ENCODE data around the gene ADAM30. TPM values are rescaled to one million over a fixed set of nuclear protein-coding genes. Genes with fewer than 3 reads are reported as not detected.
A peak's percentile ranks its signal among the peaks of the same experiment; 100 is the strongest.

ADAM30 gene
- total and polyA plus RNA-seq, 5 donors from 2014 or later = not detected

DNA sequence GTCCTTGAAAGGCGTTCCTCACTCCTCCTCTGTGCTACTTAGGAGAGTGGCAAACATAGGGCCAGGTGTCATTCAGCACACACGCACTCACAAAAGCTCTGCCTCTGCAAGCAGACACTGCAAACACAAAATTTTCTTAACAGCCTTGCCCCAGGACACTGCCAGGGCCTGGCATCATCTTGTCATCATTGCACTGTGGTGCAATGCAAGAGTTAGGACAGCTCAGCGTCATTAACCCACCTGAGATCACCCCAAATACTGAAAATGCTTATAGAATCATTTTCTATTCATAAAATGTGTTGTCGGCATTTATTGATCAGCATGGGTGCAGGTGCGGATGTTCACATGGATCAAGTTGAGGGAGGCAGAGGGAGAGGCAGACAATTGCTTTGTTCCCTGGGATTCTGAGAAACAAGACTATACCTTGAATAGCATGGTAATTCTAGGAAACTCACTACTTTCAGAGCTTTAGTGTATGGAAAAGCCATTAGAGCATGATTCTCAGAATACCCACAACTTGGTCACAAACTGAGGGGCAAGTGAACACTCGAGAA lies 3.0 kb downstream of the ADAM30 start:
- no peak overlapping the region for H3K27ac ChIP-seq (ENCODE audit: insufficient read depth, low read length, poor library complexity, severe bottlenecking)
- no peak overlapping the region for H3K4me3 ChIP-seq (ENCODE audit: low read depth, low read length)
- H3K27ac Mint-ChIP-seq = no peak overlapping the region
- peaks cover 24% of the 10 kb centered on the region for H3K27me3 Mint-ChIP-seq
- H3K4me3 Mint-ChIP-seq = no peak overlapping the region
- peaks cover 0 to 11% (median 3%) of the 10 kb centered on the region in 7 donors for H3K9me3 Mint-ChIP-seq
- H3K4me1 ChIP-seq (ENCODE audit: control insufficient read depth, insufficient read depth, low read length, poor library complexity, severe bottlenecking) = no peaks in the 10 kb centered on the region
- peaks cover 0 to 5% of the 10 kb centered on the region in 2 experiments for H3K9me3 ChIP-seq (ENCODE audit: control insufficient read depth in 2 of 2, low read length in 2 of 2)
- peaks cover 0 to 11% (median 5%) of the 10 kb centered on the region in 4 donors for H3K4me1 Mint-ChIP-seq
- H3K27me3 ChIP-seq (ENCODE audit: control insufficient read depth, insufficient read depth, low read length) = peaks cover 3% of the 10 kb centered on the region
- DNase-seq (peak in 1 of 3 donors; percentile 91), ATAC-seq (ENCODE audit: low read depth in 2 of 2) (no peak)
- no peaks in the 10 kb centered on the region for H3K36me3 ChIP-seq (ENCODE audit: control insufficient read depth, insufficient read depth, low read length)
- H3K36me3 Mint-ChIP-seq = peaks cover 7% of the 10 kb centered on the region

DNA sequence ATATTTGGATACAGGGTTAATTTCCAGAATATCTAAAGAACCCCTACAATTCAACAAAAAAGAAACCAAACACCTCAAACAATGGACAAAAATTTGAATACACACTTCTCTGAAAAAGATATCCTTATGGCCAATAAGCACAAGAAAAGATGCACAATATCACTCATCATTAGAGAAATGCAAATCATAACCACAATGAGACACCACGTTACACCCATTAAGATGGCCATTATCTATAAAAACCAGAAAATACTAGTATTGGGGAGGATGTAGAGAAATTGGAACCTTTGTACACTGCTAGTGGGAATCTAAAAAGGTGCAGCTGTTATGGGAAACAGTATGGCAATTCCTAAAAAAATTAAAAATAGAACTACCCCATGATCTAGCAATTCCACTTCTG lies 4.9 kb downstream of the ADAM30 start:
- Mint-ChIP-seq H3K4me3 (no peak overlapping the region), H3K36me3 (peaks cover 7% of the 10 kb centered on the region), H3K27me3 (peaks cover 36% of the 10 kb centered on the region), H3K4me1 (peaks cover 0 to 11% (median 5%) of the 10 kb centered on the region in 4 donors), H3K27ac (no peak overlapping the region), H3K9me3 (peaks cover 1 to 14% (median 5%) of the 10 kb centered on the region in 7 donors)
- H3K4me3 ChIP-seq (ENCODE audit: low read depth, low read length) = no peak overlapping the region
- no peaks in the 10 kb centered on the region for H3K4me1 ChIP-seq (ENCODE audit: control insufficient read depth, insufficient read depth, low read length, poor library complexity, severe bottlenecking)
- DNase-seq (peak in 1 of 3 donors; percentile 18), ATAC-seq (ENCODE audit: low read depth in 2 of 2) (no peak)
- H3K27ac ChIP-seq (ENCODE audit: insufficient read depth, low read length, poor library complexity, severe bottlenecking) = no peak overlapping the region
- H3K27me3 ChIP-seq (ENCODE audit: control insufficient read depth, insufficient read depth, low read length) = peaks cover 6% of the 10 kb centered on the region
- peaks cover 0 to 5% of the 10 kb centered on the region in 2 experiments for H3K9me3 ChIP-seq (ENCODE audit: control insufficient read depth in 2 of 2, low read length in 2 of 2)
- H3K36me3 ChIP-seq (ENCODE audit: control insufficient read depth, insufficient read depth, low read length) = no peaks in the 10 kb centered on the region

DNA sequence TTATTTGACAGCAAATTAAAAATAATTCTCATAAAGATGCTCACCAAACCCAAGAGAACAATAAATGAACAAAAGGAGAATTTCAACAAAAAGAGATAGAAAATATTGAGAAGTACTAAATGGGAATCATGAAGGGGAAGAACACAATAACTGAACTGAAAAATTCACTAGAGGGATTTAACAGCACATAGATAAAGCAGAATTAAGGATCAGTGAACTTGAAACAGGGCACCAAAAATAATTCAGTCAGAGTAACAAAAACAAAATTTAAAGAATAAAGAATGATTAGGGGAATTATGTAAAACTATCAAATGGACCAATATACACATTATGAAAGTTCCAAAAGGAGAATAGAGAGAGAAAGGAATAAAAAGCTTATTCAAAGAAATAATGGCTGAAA lies 7.8 kb downstream of the ADAM30 start:
- peaks cover 17% of the 10 kb centered on the region for H3K27me3 ChIP-seq (ENCODE audit: control insufficient read depth, insufficient read depth, low read length)
- H3K4me1 Mint-ChIP-seq = peaks cover 0 to 6% (median 3%) of the 10 kb centered on the region in 4 donors
- no peak overlapping the region for H3K4me3 Mint-ChIP-seq
- peaks cover 36% of the 10 kb centered on the region for H3K27me3 Mint-ChIP-seq
- peaks cover 7% of the 10 kb centered on the region for H3K36me3 Mint-ChIP-seq
- no peak overlapping the region for H3K4me3 ChIP-seq (ENCODE audit: low read depth, low read length)
- H3K9me3 ChIP-seq (ENCODE audit: control insufficient read depth in 2 of 2, low read length in 2 of 2) = peaks cover 0 to 5% of the 10 kb centered on the region in 2 experiments
- H3K27ac Mint-ChIP-seq = no peak overlapping the region
- H3K4me1 ChIP-seq (ENCODE audit: control insufficient read depth, insufficient read depth, low read length, poor library complexity, severe bottlenecking) = no peaks in the 10 kb centered on the region
- peaks cover 1 to 14% (median 5%) of the 10 kb centered on the region in 7 donors for H3K9me3 Mint-ChIP-seq
- H3K27ac ChIP-seq (ENCODE audit: insufficient read depth, low read length, poor library complexity, severe bottlenecking) = no peak overlapping the region
- no peaks in the 10 kb centered on the region for H3K36me3 ChIP-seq (ENCODE audit: control insufficient read depth, insufficient read depth, low read length)
- no peak for DNase-seq
- no peak for ATAC-seq (ENCODE audit: low read depth in 2 of 2)

DNA sequence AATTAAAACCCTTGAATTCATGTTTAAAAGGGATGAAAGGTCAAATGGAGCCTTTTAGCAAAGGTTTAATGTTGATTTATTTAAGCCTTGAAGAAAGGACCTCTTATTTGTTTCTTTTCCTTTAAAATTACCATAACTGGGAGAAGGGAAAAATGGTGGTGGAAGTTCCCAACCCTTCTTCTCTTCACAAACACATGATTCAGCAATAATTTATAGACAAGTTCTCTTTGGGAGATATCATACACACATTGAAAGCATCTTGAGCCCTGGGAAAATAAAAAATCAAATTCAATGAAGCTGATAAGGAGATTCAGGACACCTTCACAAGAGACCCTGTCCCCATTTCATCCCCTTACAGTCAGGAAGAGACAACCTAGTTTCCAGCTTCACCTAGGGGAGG lies 8.9 kb downstream of the ADAM30 start:
- Mint-ChIP-seq H3K27me3 (peaks cover 36% of the 10 kb centered on the region), H3K36me3 (peaks cover 7% of the 10 kb centered on the region), H3K9me3 (peaks cover 1 to 14% (median 5%) of the 10 kb centered on the region in 7 donors), H3K4me3 (no peak overlapping the region), H3K27ac (no peak overlapping the region), H3K4me1 (no peaks in the 10 kb centered on the region)
- H3K9me3 ChIP-seq (ENCODE audit: control insufficient read depth in 2 of 2, low read length in 2 of 2) = peaks cover 0 to 5% of the 10 kb centered on the region in 2 experiments
- DNase-seq (no peak), ATAC-seq (ENCODE audit: low read depth in 2 of 2) (no peak)
- peaks cover 17% of the 10 kb centered on the region for H3K27me3 ChIP-seq (ENCODE audit: control insufficient read depth, insufficient read depth, low read length)
- H3K36me3 ChIP-seq (ENCODE audit: control insufficient read depth, insufficient read depth, low read length) = no peaks in the 10 kb centered on the region
- H3K4me3 ChIP-seq (ENCODE audit: low read depth, low read length) = no peak overlapping the region
- no peak overlapping the region for H3K27ac ChIP-seq (ENCODE audit: insufficient read depth, low read length, poor library complexity, severe bottlenecking)
- H3K4me1 ChIP-seq (ENCODE audit: control insufficient read depth, insufficient read depth, low read length, poor library complexity, severe bottlenecking) = no peaks in the 10 kb centered on the region

DNA sequence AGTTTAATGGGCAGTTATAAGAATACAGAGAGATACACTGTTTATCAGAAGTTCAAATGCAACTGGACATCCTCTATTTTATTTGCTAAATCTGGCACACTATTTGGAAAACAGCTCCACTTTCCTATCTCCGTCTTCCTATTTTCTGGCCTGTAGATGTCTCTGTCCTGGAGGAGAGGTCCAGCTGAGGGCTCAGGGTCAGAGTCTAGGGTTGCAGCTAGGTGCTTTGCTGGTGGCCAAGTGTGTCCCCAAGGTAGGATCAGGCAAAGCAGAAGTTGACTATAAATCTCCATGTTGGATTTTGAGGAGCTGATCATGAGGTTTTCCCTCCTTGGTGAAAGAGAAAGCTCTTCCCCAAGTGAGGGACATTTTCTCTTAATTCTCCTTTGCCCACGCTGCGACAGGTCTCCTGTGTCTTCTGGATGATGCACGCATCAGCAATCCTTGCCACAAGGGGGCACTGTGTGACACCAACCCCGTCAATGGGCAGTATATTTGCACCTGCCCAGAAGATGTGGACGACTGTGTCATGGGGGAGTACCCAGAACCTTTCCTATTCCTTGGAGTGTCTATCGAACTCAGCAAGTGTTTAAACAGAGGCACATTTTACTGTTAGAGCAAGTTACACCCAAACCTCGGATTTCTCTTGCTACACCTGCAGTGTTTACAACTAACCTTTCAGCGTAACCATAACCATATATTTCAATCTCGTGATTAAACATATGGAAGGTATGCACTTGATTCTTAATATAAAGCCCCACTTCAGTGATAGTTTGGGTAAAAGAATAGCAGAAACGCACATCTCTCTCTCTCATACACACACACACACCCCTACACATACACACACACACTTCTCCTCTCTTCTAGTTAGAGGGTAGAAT lies 10.2 kb downstream of the ADAM30 start:
- Histone ChIP-seq H3K4me1 (ENCODE audit: control insufficient read depth, insufficient read depth, low read length, poor library complexity, severe bottlenecking) (no peaks in the 10 kb centered on the region), H3K36me3 (ENCODE audit: control insufficient read depth, insufficient read depth, low read length) (no peaks in the 10 kb centered on the region), H3K27me3 (ENCODE audit: control insufficient read depth, insufficient read depth, low read length) (peaks cover 17% of the 10 kb centered on the region), H3K9me3 (ENCODE audit: control insufficient read depth in 2 of 2, low read length in 2 of 2) (peaks cover 0 to 5% of the 10 kb centered on the region in 2 experiments), H3K27ac (ENCODE audit: insufficient read depth, low read length, poor library complexity, severe bottlenecking) (no peak overlapping the region), H3K4me3 (ENCODE audit: low read depth, low read length) (no peak overlapping the region)
- peaks cover 1 to 14% (median 5%) of the 10 kb centered on the region in 7 donors for H3K9me3 Mint-ChIP-seq
- H3K27ac Mint-ChIP-seq = no peak overlapping the region
- no peak for ATAC-seq (ENCODE audit: low read depth in 2 of 2)
- H3K4me3 Mint-ChIP-seq = no peak overlapping the region
- peaks cover 29% of the 10 kb centered on the region for H3K27me3 Mint-ChIP-seq
- no peaks in the 10 kb centered on the region for H3K4me1 Mint-ChIP-seq
- peak; percentile 11 to 62 (median 18) for DNase-seq
- H3K36me3 Mint-ChIP-seq = peaks cover 7% of the 10 kb centered on the region

DNA sequence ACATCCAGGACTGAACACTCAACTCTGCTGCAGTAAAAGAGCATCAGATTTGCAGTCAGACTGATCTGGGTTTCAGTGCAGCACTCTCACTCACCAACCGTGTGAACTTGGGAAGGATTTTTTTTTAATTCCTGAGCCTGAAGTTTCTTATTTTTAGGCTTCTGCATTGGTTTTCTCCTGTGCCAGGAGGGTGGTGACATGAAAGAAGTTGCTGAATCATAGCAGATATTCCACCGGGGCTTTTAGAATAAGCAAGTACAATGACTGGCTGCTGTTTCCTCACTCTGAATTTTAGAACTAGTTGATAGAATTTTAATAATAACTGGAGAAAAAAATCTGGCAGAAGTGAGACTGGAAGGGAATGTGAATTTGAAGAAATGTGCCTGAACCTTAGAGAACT lies 11.6 kb downstream of the ADAM30 start:
- DNase-seq = no peak
- Mint-ChIP-seq H3K27me3 (peaks cover 29% of the 10 kb centered on the region), H3K4me1 (no peaks in the 10 kb centered on the region), H3K36me3 (peaks cover 7% of the 10 kb centered on the region), H3K9me3 (peaks cover 1 to 14% (median 5%) of the 10 kb centered on the region in 7 donors), H3K4me3 (no peak overlapping the region), H3K27ac (no peak overlapping the region)
- ATAC-seq (ENCODE audit: low read depth in 2 of 2) = no peak
- Histone ChIP-seq H3K9me3 (ENCODE audit: control insufficient read depth in 2 of 2, low read length in 2 of 2) (peaks cover 0 to 5% of the 10 kb centered on the region in 2 experiments), H3K4me1 (ENCODE audit: control insufficient read depth, insufficient read depth, low read length, poor library complexity, severe bottlenecking) (no peaks in the 10 kb centered on the region), H3K36me3 (ENCODE audit: control insufficient read depth, insufficient read depth, low read length) (no peaks in the 10 kb centered on the region), H3K4me3 (ENCODE audit: low read depth, low read length) (no peak overlapping the region), H3K27me3 (ENCODE audit: control insufficient read depth, insufficient read depth, low read length) (peaks cover 23% of the 10 kb centered on the region), H3K27ac (ENCODE audit: insufficient read depth, low read length, poor library complexity, severe bottlenecking) (no peak overlapping the region)

DNA sequence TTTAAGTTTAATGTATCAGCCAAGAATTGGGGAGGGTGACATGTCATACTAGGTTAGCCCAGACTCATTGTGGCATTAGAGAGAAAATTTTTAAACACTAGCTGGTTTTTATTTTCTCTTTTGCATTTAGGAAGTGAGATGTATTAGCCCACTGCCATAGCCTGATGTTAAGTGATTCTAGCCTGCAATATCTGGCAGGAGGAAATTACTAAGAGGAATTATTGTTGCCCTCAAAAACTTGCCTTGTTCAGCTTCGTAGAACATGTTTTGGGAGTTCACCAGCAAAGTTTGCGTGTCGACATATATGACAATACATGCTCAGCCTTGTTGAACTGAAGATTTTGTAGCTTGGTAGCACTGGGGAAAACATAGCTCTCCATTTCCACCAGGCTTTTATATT lies 12.5 kb downstream of the ADAM30 start:
- Histone ChIP-seq H3K4me1 (ENCODE audit: control insufficient read depth, insufficient read depth, low read length, poor library complexity, severe bottlenecking) (no peaks in the 10 kb centered on the region), H3K9me3 (ENCODE audit: control insufficient read depth in 2 of 2, low read length in 2 of 2) (peaks cover 0 to 3% of the 10 kb centered on the region in 2 experiments), H3K27ac (ENCODE audit: insufficient read depth, low read length, poor library complexity, severe bottlenecking) (no peak overlapping the region), H3K27me3 (ENCODE audit: control insufficient read depth, insufficient read depth, low read length) (peaks cover 25% of the 10 kb centered on the region), H3K4me3 (ENCODE audit: low read depth, low read length) (no peak overlapping the region), H3K36me3 (ENCODE audit: control insufficient read depth, insufficient read depth, low read length) (no peaks in the 10 kb centered on the region)
- no peak for DNase-seq
- no peak for ATAC-seq (ENCODE audit: low read depth in 2 of 2)
- peaks cover 5% of the 10 kb centered on the region for H3K36me3 Mint-ChIP-seq
- no peaks in the 10 kb centered on the region for H3K4me1 Mint-ChIP-seq
- no peak overlapping the region for H3K4me3 Mint-ChIP-seq
- peaks cover 26% of the 10 kb centered on the region for H3K27me3 Mint-ChIP-seq
- no peak overlapping the region for H3K27ac Mint-ChIP-seq
- H3K9me3 Mint-ChIP-seq = peaks cover under 1 to 8% (median 5%) of the 10 kb centered on the region in 7 donors
